ENCODE measurements around the gene DCST1. TPM values are rescaled to one million over a fixed set of nuclear protein-coding genes. Genes with fewer than 3 reads are reported as not detected.

The DCST1 gene
- total and polyA plus RNA-seq, 4 donors: not detected

GRCh38 chr1:155001675-155002463 lies 31.8 kb upstream of the DCST1 start (continued):
- TF ChIP-seq RXRA (IDR thresholded peaks at IDR 0.05): peak in 1 of 2 donors; percentile 48

DNA sequence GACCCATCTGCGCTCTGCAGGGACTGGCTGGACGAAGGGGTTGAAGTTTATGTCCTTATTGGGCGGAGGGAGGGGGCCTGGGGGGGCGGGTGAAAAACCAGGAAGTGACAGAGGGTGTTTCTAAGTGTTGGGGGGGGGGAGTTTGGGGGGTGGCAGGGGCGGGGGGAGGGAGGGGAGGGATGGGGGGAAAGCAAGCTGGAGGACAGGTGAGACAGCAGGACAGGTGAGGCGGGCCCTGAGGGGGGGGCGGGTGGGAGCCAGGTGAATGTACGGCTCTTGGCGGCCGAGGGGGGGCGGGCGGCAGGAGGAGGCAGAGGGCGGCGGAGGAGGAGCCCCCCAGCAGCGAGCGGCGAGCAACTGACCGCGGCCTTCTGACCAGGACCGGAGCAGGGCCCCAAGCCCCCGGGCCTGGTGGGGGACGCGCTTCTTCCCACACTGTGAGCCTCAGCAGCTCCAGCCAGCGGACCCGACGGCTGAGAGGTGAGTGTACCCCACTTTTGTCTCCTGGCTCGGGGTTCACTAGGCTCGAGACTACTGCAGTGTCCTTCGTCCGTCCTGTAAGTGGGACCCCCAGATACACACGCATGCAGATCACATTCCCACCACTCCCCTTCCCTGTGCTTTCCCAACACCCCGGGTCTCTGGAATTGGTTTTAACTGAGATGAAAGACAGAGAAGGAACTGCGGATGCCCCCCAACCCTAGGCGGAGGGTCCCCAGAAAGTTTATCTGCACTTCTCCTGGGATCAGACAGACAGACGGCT lies 31.0 kb upstream of the DCST1 start, which contains the start of gene ZBTB7B:
Gene ZBTB7B (plus strand): TSS at position 339 of the 763 bp plus-strand sequence. CDS start 11,859 bp downstream, outside the sequence.
- no peak for DNase-seq (ENCODE audit: low spot score)
- no peaks in the 10 kb centered on the region for H3K27me3 ChIP-seq (ENCODE audit: control insufficient read depth in 4 of 4, insufficient read depth in 4 of 4, low read length in 3 of 4)
- under 1% methylated on average over 34 of the region's 35 CpGs for whole genome bisulfite sequencing
- H3K4me3 ChIP-seq (ENCODE audit: low read depth in 1 of 3, low read length in 3 of 3): peak within 1 kb of the TSS; percentile 73 to 94 (median 91)
- peak within 1 kb of the TSS; percentile 89 to 96 for H3K9ac ChIP-seq (ENCODE audit: low read depth in 1 of 2, low read length in 2 of 2)
- peaks cover 24 to 61% (median 51%) of the 10 kb centered on the region in 4 donors for H3K4me1 ChIP-seq (ENCODE audit: control insufficient read depth in 4 of 4, insufficient read depth in 4 of 4, low read length in 3 of 4)
- peak within 1 kb of the TSS; percentile 97 to 99 for H3K27ac ChIP-seq (ENCODE audit: low read depth in 1 of 2, low read length in 2 of 2)
- no peaks in the 10 kb centered on the region for H3K36me3 ChIP-seq (ENCODE audit: control insufficient read depth in 4 of 4, insufficient read depth in 3 of 4, low read depth in 1 of 4, low read length in 3 of 4)
- no peaks in the 10 kb centered on the region for H3K9me3 ChIP-seq (ENCODE audit: control insufficient read depth in 4 of 4, low read length in 3 of 4)
- TF ChIP-seq HNF4G (IDR thresholded peaks at IDR 0.05) (no peak), RAD21 (IDR thresholded peaks at IDR 0.05) (no peak), MAX (IDR thresholded peaks at IDR 0.05) (no peak), HNF4A (conservative IDR thresholded peaks at IDR 0.05) (no peak), ATF3 (IDR thresholded peaks at IDR 0.05) (no peak), FOXA1 (IDR thresholded peaks at IDR 0.05) (no peak), JUND (IDR thresholded peaks at IDR 0.05) (no peak), NR2F2 (IDR thresholded peaks at IDR 0.05) (no peak), TAF1 (conservative IDR thresholded peaks at IDR 0.05) (no peak), SP1 (IDR thresholded peaks at IDR 0.05) (no peak), FOXA2 (IDR thresholded peaks at IDR 0.05) (no peak), GABPA (IDR thresholded peaks at IDR 0.05 in 1 of 2, conservative IDR thresholded peaks at IDR 0.05 in 1 of 2) (no peak), YY1 (IDR thresholded peaks at IDR 0.05) (no peak), RXRA (IDR thresholded peaks at IDR 0.05) (no peak)
- TF ChIP-seq, protein P1, sequence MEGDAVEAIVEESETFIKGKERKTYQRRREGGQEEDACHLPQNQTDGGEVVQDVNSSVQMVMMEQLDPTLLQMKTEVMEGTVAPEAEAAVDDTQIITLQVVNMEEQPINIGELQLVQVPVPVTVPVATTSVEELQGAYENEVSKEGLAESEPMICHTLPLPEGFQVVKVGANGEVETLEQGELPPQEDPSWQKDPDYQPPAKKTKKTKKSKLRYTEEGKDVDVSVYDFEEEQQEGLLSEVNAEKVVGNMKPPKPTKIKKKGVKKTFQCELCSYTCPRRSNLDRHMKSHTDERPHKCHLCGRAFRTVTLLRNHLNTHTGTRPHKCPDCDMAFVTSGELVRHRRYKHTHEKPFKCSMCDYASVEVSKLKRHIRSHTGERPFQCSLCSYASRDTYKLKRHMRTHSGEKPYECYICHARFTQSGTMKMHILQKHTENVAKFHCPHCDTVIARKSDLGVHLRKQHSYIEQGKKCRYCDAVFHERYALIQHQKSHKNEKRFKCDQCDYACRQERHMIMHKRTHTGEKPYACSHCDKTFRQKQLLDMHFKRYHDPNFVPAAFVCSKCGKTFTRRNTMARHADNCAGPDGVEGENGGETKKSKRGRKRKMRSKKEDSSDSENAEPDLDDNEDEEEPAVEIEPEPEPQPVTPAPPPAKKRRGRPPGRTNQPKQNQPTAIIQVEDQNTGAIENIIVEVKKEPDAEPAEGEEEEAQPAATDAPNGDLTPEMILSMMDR (IDR thresholded peaks at IDR 0.05; ENCODE audit: low read depth, low read length, missing input control): no peak
- TF ChIP-seq, protein P2, sequence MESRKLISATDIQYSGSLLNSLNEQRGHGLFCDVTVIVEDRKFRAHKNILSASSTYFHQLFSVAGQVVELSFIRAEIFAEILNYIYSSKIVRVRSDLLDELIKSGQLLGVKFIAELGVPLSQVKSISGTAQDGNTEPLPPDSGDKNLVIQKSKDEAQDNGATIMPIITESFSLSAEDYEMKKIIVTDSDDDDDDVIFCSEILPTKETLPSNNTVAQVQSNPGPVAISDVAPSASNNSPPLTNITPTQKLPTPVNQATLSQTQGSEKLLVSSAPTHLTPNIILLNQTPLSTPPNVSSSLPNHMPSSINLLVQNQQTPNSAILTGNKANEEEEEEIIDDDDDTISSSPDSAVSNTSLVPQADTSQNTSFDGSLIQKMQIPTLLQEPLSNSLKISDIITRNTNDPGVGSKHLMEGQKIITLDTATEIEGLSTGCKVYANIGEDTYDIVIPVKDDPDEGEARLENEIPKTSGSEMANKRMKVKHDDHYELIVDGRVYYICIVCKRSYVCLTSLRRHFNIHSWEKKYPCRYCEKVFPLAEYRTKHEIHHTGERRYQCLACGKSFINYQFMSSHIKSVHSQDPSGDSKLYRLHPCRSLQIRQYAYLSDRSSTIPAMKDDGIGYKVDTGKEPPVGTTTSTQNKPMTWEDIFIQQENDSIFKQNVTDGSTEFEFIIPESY (IDR thresholded peaks at IDR 0.05): no peak

Measured in liver (tissue), 9 donors.